ENCODE data around the gene KRT1.

Gene KRT1

DNA sequence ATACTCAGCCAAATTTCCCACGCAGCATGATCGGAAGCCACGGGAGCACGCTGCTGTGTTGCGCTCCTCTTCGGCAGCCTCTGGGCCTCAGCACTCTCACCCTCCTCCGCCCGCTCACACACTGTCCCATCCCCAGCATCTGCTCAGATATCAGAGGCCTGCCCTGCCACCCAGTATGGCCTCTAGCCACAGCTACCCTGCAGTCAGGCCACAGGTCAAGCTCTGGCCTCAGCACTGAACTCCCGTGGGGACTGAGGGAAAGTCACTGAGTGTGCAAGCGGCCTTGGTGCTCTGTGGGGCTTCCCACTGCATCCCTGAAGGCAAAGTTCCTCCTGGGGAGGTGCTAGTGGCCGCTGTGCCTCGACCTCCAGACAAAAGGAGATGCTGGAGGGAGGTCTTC is 21.1 kb upstream of the KRT1 start:
- Histone ChIP-seq H3K9ac (ENCODE audit: low read length in 5 of 5) (no peak overlapping the region), H3K27me3 (ENCODE audit: control insufficient read depth in 5 of 5, insufficient read depth in 4 of 5, low read length in 5 of 5) (peaks cover 0 to 13% (median 3%) of the 10 kb centered on the region in 5 donors), H3K36me3 (ENCODE audit: control insufficient read depth in 5 of 5, insufficient read depth in 5 of 5, low read length in 5 of 5) (no peaks in the 10 kb centered on the region), H3K27ac (ENCODE audit: low read depth, low read length) (no peak overlapping the region), H3K4me1 (ENCODE audit: control insufficient read depth in 5 of 5, insufficient read depth in 5 of 5, low read length in 5 of 5) (peaks cover 0 to 17% (median 4%) of the 10 kb centered on the region in 5 donors), H3K4me3 (ENCODE audit: low read depth in 1 of 5, low read length in 5 of 5) (no peak overlapping the region), H3K9me3 (ENCODE audit: control insufficient read depth in 5 of 5, low read length in 5 of 5) (no peaks in the 10 kb centered on the region)

- Histone ChIP-seq H3K4me1 (ENCODE audit: control insufficient read depth in 5 of 5, insufficient read depth in 5 of 5, low read length in 5 of 5) (peaks cover 0 to 17% (median 4%) of the 10 kb centered on the region in 5 donors), H3K9me3 (ENCODE audit: control insufficient read depth in 5 of 5, low read length in 5 of 5) (no peaks in the 10 kb centered on the region), H3K4me3 (ENCODE audit: low read depth in 1 of 5, low read length in 5 of 5) (no peak overlapping the region), H3K36me3 (ENCODE audit: control insufficient read depth in 5 of 5, insufficient read depth in 5 of 5, low read length in 5 of 5) (no peaks in the 10 kb centered on the region), H3K27me3 (ENCODE audit: control insufficient read depth in 5 of 5, insufficient read depth in 4 of 5, low read length in 5 of 5) (peaks cover 0 to 10% (median 6%) of the 10 kb centered on the region in 5 donors), H3K9ac (ENCODE audit: low read length in 5 of 5) (no peak overlapping the region), H3K27ac (ENCODE audit: low read depth, low read length) (no peak overlapping the region)
Measured at GRCh38 chr12:52699960-52700359, 19.8 kb upstream of the KRT1 start.

DNA sequence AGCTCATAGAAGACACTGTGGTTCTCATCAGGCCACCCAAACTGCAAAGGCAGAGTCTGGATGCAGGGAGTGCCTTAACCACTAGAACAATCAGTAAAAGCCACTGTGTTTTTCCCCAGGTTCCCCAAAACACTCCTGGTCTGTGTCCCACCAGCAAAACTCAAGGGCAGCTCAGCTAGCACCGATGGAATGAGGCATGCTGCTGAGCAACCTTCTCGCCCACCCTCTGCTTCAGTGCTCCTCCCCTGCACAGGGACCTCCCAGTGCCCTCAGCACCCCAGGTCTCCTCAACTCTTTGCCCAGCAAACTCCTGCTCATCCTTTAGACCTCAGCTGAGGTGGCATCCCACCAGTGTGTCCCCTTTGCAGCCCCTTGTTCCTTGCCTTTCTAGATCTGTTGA is 19.2 kb upstream of the KRT1 start:
- Histone ChIP-seq H3K27me3 (ENCODE audit: control insufficient read depth in 5 of 5, insufficient read depth in 4 of 5, low read length in 5 of 5) (peaks cover 0 to 10% (median 6%) of the 10 kb centered on the region in 5 donors), H3K36me3 (ENCODE audit: control insufficient read depth in 5 of 5, insufficient read depth in 5 of 5, low read length in 5 of 5) (no peaks in the 10 kb centered on the region), H3K9ac (ENCODE audit: low read length in 5 of 5) (peak overlapping the region in 1 of 5 donors; percentile 28), H3K4me3 (ENCODE audit: low read depth in 1 of 5, low read length in 5 of 5) (no peak overlapping the region), H3K9me3 (ENCODE audit: control insufficient read depth in 5 of 5, low read length in 5 of 5) (no peaks in the 10 kb centered on the region), H3K27ac (ENCODE audit: low read depth, low read length) (no peak overlapping the region), H3K4me1 (ENCODE audit: control insufficient read depth in 5 of 5, insufficient read depth in 5 of 5, low read length in 5 of 5) (peaks cover 0 to 17% (median 4%) of the 10 kb centered on the region in 5 donors)

- Histone ChIP-seq H3K27me3 (ENCODE audit: control insufficient read depth in 5 of 5, insufficient read depth in 4 of 5, low read length in 5 of 5) (peaks cover 0 to 10% (median 6%) of the 10 kb centered on the region in 5 donors), H3K36me3 (ENCODE audit: control insufficient read depth in 5 of 5, insufficient read depth in 5 of 5, low read length in 5 of 5) (no peaks in the 10 kb centered on the region), H3K9me3 (ENCODE audit: control insufficient read depth in 5 of 5, low read length in 5 of 5) (no peaks in the 10 kb centered on the region), H3K27ac (ENCODE audit: low read depth, low read length) (no peak overlapping the region), H3K9ac (ENCODE audit: low read length in 5 of 5) (peak overlapping the region in 1 of 5 donors; percentile 28), H3K4me3 (ENCODE audit: low read depth in 1 of 5, low read length in 5 of 5) (no peak overlapping the region), H3K4me1 (ENCODE audit: control insufficient read depth in 5 of 5, insufficient read depth in 5 of 5, low read length in 5 of 5) (peaks cover 0 to 17% (median 4%) of the 10 kb centered on the region in 5 donors)
Measured at GRCh38 chr12:52698651-52699340, 18.6 kb upstream of the KRT1 start.

- H3K4me1 ChIP-seq (ENCODE audit: control insufficient read depth in 5 of 5, insufficient read depth in 5 of 5, low read length in 5 of 5) = peaks cover 0 to 19% (median 4%) of the 10 kb centered on the region in 5 donors
- H3K36me3 ChIP-seq (ENCODE audit: control insufficient read depth in 5 of 5, insufficient read depth in 5 of 5, low read length in 5 of 5) = no peaks in the 10 kb centered on the region
- no peak overlapping the region for H3K27ac ChIP-seq (ENCODE audit: low read depth, low read length)
- no peaks in the 10 kb centered on the region for H3K9me3 ChIP-seq (ENCODE audit: control insufficient read depth in 5 of 5, low read length in 5 of 5)
- peaks cover 4 to 20% (median 8%) of the 10 kb centered on the region in 5 donors for H3K27me3 ChIP-seq (ENCODE audit: control insufficient read depth in 5 of 5, insufficient read depth in 4 of 5, low read length in 5 of 5)
- no peak overlapping the region for H3K4me3 ChIP-seq (ENCODE audit: low read depth in 1 of 5, low read length in 5 of 5)
- no peak overlapping the region for H3K9ac ChIP-seq (ENCODE audit: low read length in 5 of 5)
Measured at GRCh38 chr12:52697058-52697582, 16.9 kb upstream of the KRT1 start.

GRCh38 chr12:52696588-52696987 is 16.4 kb upstream of the KRT1 start:
- H3K27ac ChIP-seq (ENCODE audit: low read depth, low read length) = no peak overlapping the region
- no peak overlapping the region for H3K9ac ChIP-seq (ENCODE audit: low read length in 5 of 5)
- peaks cover 4 to 24% (median 8%) of the 10 kb centered on the region in 5 donors for H3K27me3 ChIP-seq (ENCODE audit: control insufficient read depth in 5 of 5, insufficient read depth in 4 of 5, low read length in 5 of 5)
- H3K4me1 ChIP-seq (ENCODE audit: control insufficient read depth in 5 of 5, insufficient read depth in 5 of 5, low read length in 5 of 5) = peaks cover 0 to 23% (median 4%) of the 10 kb centered on the region in 5 donors
- no peaks in the 10 kb centered on the region for H3K36me3 ChIP-seq (ENCODE audit: control insufficient read depth in 5 of 5, insufficient read depth in 5 of 5, low read length in 5 of 5)
- no peak overlapping the region for H3K4me3 ChIP-seq (ENCODE audit: low read depth in 1 of 5, low read length in 5 of 5)
- no peaks in the 10 kb centered on the region for H3K9me3 ChIP-seq (ENCODE audit: control insufficient read depth in 5 of 5, low read length in 5 of 5)

- Histone ChIP-seq H3K4me1 (ENCODE audit: control insufficient read depth in 5 of 5, insufficient read depth in 5 of 5, low read length in 5 of 5) (peaks cover 4 to 28% (median 11%) of the 10 kb centered on the region in 5 donors), H3K9ac (ENCODE audit: low read length in 5 of 5) (no peak overlapping the region), H3K36me3 (ENCODE audit: control insufficient read depth in 5 of 5, insufficient read depth in 5 of 5, low read length in 5 of 5) (no peaks in the 10 kb centered on the region), H3K9me3 (ENCODE audit: control insufficient read depth in 5 of 5, low read length in 5 of 5) (no peaks in the 10 kb centered on the region), H3K4me3 (ENCODE audit: low read depth in 1 of 5, low read length in 5 of 5) (no peak overlapping the region), H3K27ac (ENCODE audit: low read depth, low read length) (no peak overlapping the region), H3K27me3 (ENCODE audit: control insufficient read depth in 5 of 5, insufficient read depth in 4 of 5, low read length in 5 of 5) (peaks cover 14 to 32% (median 20%) of the 10 kb centered on the region in 5 donors)
Measured at GRCh38 chr12:52695039-52695438, 14.8 kb upstream of the KRT1 start.

GRCh38 chr12:52694151-52694550 is 13.9 kb upstream of the KRT1 start:
- no peaks in the 10 kb centered on the region for H3K36me3 ChIP-seq (ENCODE audit: control insufficient read depth in 5 of 5, insufficient read depth in 5 of 5, low read length in 5 of 5)
- no peak overlapping the region for H3K27ac ChIP-seq (ENCODE audit: low read depth, low read length)
- peaks cover 4 to 23% (median 10%) of the 10 kb centered on the region in 5 donors for H3K4me1 ChIP-seq (ENCODE audit: control insufficient read depth in 5 of 5, insufficient read depth in 5 of 5, low read length in 5 of 5)
- H3K9me3 ChIP-seq (ENCODE audit: control insufficient read depth in 5 of 5, low read length in 5 of 5) = no peaks in the 10 kb centered on the region
- no peak overlapping the region for H3K9ac ChIP-seq (ENCODE audit: low read length in 5 of 5)
- peaks cover 14 to 38% (median 25%) of the 10 kb centered on the region in 5 donors for H3K27me3 ChIP-seq (ENCODE audit: control insufficient read depth in 5 of 5, insufficient read depth in 4 of 5, low read length in 5 of 5)
- H3K4me3 ChIP-seq (ENCODE audit: low read depth in 1 of 5, low read length in 5 of 5) = no peak overlapping the region

DNA sequence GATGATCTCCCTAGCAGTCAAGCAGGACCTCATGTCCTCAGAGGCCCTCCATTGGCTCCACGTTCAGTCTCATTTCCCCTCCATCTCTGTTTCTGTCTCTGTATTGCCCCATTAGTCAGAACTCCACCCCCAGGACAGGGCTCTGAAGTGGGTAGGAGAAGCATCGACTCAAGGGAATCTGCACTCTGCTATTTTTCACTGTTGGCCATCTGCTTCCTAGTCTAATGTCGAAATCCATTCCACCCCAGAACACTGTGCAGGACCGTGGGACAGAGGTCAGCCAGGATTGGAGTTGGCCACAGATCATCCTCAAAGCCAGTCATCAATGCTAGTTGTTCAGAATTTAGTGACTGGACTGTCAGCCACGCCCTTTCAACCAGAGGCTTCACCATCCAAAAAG is 13.1 kb upstream of the KRT1 start:
- H3K36me3 ChIP-seq (ENCODE audit: control insufficient read depth in 5 of 5, insufficient read depth in 5 of 5, low read length in 5 of 5) = no peaks in the 10 kb centered on the region
- no peak overlapping the region for H3K4me3 ChIP-seq (ENCODE audit: low read depth in 1 of 5, low read length in 5 of 5)
- H3K9me3 ChIP-seq (ENCODE audit: control insufficient read depth in 5 of 5, low read length in 5 of 5) = no peaks in the 10 kb centered on the region
- H3K27me3 ChIP-seq (ENCODE audit: control insufficient read depth in 5 of 5, insufficient read depth in 4 of 5, low read length in 5 of 5) = peaks cover 14 to 42% (median 23%) of the 10 kb centered on the region in 5 donors
- peaks cover 0 to 23% (median 10%) of the 10 kb centered on the region in 5 donors for H3K4me1 ChIP-seq (ENCODE audit: control insufficient read depth in 5 of 5, insufficient read depth in 5 of 5, low read length in 5 of 5)
- no peak overlapping the region for H3K9ac ChIP-seq (ENCODE audit: low read length in 5 of 5)
- no peak overlapping the region for H3K27ac ChIP-seq (ENCODE audit: low read depth, low read length)

- Histone ChIP-seq H3K36me3 (ENCODE audit: control insufficient read depth in 5 of 5, insufficient read depth in 5 of 5, low read length in 5 of 5) (no peaks in the 10 kb centered on the region), H3K4me3 (ENCODE audit: low read depth in 1 of 5, low read length in 5 of 5) (no peak overlapping the region), H3K9ac (ENCODE audit: low read length in 5 of 5) (no peak overlapping the region), H3K27ac (ENCODE audit: low read depth, low read length) (no peak overlapping the region), H3K9me3 (ENCODE audit: control insufficient read depth in 5 of 5, low read length in 5 of 5) (no peaks in the 10 kb centered on the region), H3K27me3 (ENCODE audit: control insufficient read depth in 5 of 5, insufficient read depth in 4 of 5, low read length in 5 of 5) (peaks cover 17 to 51% (median 30%) of the 10 kb centered on the region in 5 donors), H3K4me1 (ENCODE audit: control insufficient read depth in 5 of 5, insufficient read depth in 5 of 5, low read length in 5 of 5) (peaks cover 0 to 23% (median 10%) of the 10 kb centered on the region in 5 donors)
Measured at GRCh38 chr12:52692254-52692653, 12.0 kb upstream of the KRT1 start.

All from subcutaneous abdominal adipose tissue (tissue), 5 donors.